ENCODE measurements around the gene SMLR1.

Gene SMLR1

DNA sequence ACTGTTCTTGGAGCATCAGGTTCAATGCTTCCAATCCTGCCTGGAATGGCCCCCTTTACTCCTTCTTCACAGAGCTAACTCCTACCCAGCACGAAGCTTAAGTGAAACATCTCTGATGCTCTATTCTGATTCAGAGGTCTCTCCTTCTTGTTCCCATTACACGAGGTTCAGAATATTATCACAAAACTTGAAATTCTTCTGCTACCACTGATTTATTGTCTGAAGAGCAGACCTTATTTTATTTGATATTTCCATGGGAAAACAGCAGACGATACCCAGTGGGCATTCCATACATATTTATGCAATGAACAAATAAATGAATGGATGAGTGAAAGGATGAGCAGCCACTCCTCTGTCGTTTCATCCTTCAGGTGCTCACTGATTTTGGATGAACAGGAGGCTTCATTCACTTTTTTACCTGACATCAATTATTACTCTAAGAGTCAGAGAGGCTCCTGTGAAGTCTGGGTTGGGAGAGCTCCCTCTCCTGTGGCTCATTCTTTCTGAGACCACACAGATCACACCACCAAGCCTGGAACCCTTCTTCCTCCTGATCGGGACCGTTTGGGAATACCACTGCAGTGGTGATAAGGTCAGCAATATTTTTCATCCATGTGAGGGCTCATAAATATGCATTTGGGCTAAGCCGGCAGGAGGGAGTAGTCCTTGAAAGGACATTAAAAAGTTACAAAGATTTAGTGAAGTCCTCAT lies 25.8 kb downstream of the SMLR1 start:
- no peak for DNase-seq

DNA sequence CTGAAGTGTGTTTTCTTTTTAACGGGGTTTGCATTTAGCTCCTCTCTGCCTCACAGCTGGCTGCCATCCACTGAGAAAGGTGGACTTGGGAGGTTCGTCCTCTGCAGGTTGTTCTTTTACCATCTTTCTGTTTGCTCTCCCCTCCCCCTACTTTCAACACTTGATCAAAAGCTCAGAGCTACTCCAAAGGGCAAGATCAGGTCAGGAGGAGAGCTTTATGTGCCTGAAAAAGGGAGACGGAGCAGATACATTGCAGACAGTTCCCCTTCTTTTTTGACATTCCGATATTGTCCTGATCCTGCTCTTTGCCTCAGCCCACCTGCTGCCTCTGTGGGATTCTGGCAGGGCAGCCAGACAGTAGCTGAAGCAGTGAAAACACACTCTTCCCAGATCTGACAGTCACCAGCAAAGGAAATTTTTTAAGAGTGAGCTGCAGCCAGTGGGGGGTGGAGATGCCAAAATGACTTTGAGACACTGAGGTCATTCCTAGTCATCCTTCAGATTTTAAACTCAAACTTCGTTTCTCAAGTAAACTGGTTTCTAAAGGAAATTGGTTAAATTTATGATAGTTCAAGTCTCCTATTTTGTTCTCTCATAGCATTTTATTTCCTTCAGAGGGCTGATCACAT lies 26.5 kb downstream of the SMLR1 start:
- no peak for DNase-seq

DNA sequence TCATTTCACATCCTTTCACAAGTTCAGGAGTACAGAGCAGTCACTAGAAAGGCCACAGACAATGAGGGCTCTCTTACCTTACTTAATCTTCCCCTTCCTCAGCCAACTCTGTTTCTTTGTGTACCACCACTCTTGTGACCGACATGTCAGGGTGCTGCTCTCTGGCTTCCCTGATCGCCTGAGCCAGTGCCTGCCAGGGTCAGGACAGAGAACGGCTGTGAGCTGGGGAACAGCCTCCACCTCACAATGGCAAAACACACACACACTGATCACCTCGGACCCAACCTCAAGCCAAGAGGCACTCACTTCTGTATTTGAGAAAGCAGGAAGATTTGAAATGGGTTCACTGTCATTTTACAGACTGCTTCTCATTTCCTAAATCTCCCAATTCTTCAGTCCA lies 30.8 kb downstream of the SMLR1 start:
- no peak for DNase-seq

DNA sequence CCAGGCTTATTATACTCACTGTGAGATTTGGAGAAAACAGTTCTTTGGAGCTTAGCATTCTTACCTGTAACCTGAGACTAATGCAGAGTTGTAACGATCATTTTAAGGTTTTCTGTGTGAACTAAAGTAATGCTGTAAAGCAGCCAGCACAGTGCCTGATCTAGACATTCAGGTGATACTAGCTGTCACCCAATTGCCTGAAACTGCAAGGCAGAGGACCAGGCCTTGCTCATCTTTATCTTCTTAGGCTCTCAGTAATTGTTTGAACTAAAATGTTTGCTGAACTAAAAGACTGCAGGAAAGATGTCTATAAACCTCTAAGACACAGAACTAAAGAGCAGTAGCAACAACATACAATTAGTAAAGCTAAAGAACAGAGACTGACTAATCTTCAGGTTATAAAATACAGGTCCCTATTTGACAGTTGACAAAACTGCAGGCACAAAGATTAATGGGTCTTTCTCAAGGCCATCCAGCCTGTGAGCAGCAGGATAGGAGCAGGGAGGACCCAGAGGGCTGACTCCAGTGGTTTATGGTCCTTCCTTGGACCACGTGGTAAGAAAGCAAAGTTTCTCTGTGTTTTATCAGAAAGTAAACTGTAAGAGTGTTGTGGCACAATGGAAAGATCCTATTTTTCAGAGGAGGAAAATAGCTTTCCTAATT lies 31.4 kb downstream of the SMLR1 start:
- no peak for DNase-seq

DNA sequence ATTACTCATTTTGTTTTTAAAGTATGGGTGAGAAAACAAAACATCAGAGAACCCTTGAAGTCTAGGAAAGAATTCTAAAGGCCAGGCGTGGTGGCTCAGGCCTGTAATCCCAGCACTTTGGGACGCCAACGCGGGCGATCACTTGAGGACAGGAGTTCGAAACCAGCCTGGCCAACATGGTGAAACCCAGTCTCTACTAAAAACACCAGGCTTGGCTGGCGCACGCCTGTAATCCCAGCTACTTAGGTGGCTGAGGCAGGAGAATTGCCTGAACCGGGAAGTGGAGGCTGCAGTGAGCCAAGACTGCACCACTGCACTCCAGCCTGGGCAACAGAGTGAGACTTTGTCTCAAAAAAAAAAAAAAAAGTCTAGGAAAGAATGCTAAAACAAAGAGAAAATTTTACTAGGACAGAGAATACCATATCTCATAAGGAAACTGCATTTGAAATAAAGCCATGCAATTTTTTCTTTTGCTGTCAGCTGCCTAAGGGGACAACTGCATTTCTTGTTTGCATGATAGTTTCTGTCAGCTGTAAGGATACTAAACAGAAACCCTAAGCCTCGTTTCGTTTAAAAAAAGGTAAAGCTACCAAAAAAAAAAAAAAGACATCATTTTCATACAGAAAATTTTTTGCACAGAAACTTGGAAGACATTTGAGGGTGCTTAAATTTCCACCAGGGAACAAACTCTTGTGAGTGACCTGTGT lies 32.1 kb downstream of the SMLR1 start:
- no peak for DNase-seq

DNA sequence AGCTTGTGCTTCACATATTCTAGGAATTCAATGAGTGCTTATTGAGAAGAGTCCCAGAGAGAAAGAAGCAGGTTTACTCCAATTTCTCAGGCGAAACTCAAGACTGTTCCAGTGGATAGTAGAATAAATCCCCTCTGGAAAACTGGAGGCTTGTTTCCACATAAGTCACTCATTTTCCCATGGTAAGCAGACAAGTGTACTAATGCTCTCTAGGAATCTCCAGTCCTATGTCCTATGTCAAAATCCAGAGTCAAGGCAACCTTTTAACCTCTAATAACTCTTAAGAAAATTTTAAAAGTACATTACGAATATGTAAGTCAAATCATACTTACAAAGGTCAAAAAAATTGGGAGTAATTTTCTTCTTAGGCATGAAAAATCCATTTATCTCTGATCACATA lies 35.2 kb downstream of the SMLR1 start:
- no peak for DNase-seq

DNA sequence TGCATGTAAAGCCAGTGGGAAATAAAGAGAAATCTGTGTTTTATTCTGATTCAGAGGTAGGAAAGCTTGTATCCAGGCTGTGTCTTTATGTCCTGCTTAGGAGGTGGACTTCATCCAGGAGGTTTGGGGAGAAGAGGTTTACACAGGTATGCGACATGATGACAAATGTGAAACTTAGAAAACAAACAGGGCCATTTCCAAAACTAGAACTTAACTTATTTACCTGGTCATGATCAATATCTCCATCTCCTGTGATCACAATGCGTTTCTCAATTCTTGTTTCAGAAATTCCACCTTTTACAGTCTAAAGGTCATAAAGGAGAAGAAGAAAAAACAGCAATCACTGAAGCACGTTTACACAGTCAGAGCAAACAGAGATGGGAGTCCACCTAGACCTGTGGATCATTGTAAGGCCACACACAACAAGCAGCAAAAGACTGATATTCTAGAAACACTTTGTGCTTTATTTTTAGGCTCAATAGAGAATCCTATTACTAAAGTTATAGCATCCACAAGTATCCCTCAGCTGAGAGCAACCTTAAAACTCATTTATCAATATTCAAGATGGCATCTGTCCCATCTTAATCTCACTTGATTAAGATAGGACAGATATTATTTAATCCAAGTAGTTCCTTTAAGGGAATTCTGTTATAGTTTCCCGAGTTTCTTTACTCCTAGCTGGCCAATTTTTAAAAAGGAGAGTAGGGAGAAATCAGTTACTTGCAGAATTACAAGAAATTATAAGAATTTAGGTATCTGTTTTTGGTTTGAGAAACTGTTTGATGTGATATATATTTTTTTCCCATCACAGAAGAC lies 36.4 kb downstream of the SMLR1 start:
- no peak for DNase-seq

DNA sequence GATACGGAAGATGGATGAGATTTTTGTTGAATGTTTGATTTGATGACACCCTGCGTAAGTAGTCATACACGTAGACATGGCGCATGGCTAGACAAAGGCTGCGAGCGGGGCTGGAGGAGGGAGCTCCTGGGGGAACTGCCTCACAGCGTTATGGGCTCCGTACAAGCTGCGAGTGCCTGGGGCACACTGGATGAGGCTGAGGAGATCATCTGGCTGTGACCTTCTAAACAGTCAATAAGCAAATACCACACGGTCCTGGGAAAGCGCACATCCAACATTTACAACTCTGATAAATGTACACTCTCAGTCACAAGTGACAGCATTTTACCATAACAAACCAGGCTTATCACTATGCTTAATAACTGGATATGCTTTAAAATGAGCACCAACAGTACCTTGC lies 37.1 kb downstream of the SMLR1 start:
- DNase-seq = no peak

DNA sequence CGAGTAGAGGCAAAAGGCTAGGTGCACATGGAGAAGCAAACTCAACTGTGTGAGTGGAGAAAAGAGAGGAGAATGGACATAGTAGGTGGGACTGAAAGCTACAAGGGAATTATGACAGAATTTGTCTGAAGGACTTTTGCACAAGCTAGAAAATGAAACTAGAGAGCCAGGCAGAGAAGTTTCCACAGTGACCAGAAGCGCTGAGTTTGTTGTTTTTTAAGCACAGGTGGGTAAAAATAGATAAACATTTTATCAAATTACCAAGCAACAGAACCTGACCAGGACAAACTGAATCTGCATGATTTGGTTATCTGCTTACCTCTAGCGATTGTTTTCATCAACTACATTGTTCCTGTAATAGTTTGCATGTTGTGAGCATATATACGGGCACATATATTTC lies 38.6 kb downstream of the SMLR1 start:
- DNase-seq = no peak

DNA sequence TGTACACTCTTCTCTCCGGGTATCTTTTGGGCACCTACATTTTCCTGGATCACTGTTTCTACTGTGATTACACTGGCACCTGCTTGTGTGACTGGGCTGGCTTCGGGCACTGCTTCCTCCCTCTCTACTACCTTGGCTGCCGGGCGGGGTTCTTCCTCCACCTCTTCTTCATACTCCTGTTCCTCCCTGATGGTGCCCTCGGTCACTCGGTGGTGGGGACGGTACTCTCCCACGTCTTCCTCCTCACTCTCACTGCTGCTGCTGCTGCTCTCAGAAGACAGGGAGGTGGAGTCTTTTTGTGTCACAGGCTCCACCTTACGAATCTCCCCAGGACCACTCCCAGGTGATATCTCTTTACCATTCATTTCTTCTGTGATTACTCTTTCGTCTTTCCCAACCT lies 42.5 kb downstream of the SMLR1 start:
- DNase-seq = no peak

DNA sequence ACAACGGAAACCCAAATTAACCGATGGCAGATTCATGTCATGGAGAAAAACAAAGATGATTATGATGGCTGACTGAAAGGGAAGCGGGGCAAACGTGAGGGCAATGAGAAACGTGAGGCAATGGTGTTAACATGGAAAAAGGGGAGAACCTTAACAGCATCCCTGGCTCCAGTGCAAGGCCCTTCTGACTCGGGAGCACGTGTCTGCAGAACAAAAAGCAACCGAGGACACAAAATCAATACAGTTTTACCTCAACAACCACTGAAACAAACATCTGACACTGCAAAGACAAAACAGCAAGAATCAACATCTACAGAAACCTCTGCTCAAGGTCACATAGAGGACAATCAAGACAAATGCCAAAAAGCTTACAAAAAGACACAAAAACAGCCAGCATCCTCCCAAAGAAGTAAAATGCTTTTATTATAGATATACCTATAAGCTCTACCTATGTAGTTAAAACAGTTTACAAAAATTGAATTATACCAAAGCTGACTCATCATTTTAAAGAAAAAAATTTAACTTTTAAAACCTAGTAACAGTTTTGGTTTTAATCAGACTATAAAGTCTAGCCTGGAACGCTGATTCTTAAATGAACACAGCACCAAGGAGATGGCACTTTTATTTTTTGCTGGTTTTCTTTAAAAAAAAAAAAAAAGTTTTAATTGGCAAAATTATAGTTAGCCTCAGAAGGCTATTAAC lies 43.1 kb downstream of the SMLR1 start:
- DNase-seq = no peak

DNA sequence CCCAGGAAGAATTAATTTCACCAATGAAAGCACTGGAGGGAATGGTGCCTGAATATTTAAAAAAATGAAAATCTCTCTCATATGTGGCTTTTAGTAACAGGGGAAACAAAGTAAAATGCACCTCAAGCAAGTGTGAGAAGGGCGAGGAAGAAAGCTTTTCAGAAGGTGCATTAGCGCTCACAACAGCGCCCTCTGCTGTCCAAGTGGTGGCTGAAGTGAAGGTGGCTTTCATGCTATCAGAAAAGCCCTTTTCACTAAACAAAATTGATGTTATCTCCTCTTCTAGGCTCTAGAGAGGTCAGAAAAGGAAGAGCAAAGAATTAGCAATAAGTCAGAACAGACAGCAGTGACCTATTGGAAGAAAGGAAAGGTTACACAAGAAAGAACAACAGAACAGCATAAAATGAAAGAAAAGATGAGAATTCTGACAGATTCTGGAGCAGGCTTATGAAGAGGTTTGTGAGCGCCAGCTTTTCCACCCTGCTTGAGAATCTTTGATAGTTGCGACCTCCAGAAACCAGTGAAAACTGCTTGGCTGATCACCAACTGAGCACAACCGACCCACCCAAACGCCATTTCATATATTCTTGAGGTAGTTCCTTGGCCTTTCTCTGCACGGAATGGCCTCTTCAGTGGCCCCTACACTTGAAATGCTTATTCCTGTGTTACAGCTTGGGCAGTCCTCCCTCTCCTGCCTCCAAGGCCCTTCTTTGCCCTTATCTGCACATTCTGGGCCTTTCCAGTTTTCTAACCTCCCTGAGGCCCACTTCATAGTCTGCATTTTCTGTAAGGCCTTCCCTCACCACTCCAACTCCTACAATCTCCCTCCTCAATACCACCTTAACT lies 45.3 kb downstream of the SMLR1 start:
- no peak for DNase-seq

DNA sequence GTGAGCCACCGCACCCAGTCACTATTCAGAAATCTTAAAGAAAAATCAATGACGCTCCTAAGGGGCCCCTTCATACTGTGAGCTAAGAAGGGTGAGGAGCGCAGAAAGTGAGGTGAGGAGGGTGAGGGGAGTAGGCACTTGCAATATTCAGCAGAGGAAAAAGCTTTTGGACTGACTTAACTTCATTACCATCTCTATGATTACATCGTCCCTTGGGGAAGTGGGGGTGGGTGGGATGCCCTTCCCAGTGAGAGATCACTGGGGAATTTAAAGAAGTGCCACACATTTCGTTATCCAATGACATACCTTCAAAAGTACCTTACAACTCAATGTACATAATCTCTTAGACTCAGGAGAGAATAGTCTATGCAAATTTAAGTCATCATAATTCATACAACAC lies 46.5 kb downstream of the SMLR1 start:
- DNase-seq = no peak

DNA sequence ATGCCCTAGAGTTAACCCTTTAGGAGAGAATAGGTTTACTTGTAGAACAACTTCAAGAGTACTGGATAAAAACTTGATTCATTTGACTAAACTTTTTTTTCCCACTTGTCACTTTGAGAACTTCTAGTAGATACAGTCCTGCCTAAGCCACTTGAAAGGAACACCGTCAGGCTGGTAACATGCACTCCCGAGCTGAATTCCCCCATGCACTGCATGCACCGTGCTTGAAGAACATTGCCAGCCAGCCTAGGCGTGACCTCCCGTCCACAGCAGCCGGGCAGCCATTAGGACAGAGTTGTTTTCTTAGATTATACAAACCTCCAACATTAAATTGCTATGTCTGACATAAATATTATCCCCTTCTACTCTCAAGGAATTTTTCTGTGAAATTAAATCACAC lies 52.6 kb downstream of the SMLR1 start:
- DNase-seq = no peak

DNA sequence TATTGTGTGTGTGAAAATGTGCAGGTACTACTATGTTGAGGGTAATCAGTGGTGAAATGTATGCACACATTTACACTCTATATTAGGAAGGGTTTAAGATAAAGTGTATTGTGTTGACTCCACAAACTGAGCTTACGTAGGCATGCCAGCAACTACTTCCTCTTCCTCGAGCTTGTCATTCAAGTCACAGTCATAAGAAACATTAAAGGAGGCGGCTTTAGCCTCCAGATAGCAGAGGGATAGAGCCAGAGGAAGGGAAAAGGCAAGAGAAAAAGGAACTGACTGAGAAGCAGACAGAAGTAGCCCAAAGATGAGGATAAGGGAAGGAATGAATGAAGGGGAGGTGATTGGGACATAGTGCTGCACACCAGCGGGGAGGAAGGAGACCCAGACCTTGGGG lies 55.2 kb downstream of the SMLR1 start:
- no peak for DNase-seq

DNA sequence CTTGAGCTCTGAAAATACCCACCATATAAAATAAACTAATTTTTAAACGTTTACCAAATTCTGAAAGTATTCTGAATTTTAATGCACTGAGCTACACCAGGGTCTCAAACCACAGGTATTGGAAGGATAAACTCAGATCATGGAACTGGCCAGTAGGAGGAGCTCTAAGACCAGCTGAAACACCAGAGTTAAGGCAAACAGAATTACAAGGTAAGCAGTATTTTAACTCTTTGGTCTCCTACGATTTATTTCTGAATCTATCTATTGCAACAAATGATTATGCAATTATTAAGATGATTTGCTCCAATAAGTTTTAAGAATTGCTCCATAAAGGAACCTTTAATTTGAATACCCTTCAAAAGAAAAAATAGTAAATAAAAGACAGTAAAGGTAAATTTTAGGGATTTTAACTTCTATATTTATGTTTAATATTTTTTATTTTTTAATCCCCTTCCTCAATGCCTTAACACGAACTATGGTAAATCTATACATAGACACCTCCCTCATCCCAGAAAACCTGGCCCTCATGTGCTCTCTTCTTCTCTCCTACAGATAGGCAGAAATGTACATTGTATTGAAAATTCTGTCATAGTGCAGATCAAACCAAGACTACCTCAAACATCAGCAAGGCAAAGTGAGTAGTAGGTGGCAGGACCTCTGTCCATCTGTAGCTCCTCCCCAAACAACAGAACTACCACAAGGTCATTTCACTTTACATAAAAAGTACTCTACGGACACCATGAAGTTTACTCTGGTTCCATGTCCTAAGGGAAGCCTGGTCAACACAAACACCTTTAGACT lies 58.4 kb downstream of the SMLR1 start:
- peak; percentile 28 for DNase-seq

Measured in NCI-H526 treated with DMSO at 0.1 percent for 48 hours (cell line).